Neutrophil (primary cell): ENCODE results near the gene CBLL2.
"Not testable (repeated sequence)": the region's sequence is repeated elsewhere in the genome, so short reads cannot be mapped to it uniquely, and the experiment has no call there.

ENCODE experiments used
- H3K27ac ChIP-seq: fragments of 200-600 bp; sonication (generic); 2 replicates; pipeline ENCODE4 v1.5.1; 2016; ENCODE audit warnings: mild to moderate bottlenecking, moderate library complexity
- H3K27me3 ChIP-seq: fragments of 200-600 bp; sonication (generic); 2 replicates; pipeline ENCODE4 v1.6.0; 2016; ENCODE audit warnings: mild to moderate bottlenecking
- H3K36me3 ChIP-seq: fragments of 200-600 bp; sonication (generic); 2 replicates; pipeline ENCODE4 v1.5.1; 2017
- H3K4me1 ChIP-seq, 2 experiments: fragments of 200-600 bp in 1 of 2; sonication (generic) in 1 of 2; 1 replicate in 1 of 2; 2 replicates in 1 of 2; pipeline versions ENCODE4 v1.5.1 to v1.6.1; 2013 to 2016; ENCODE audit warnings: low read depth in 1 of 2, low read length in 1 of 2, mild to moderate bottlenecking in 1 of 2, moderate library complexity in 1 of 2; ENCODE audit not compliant: control insufficient read depth in 1 of 2, insufficient read depth in 1 of 2
- H3K4me3 ChIP-seq, 2 experiments: fragments of 200-600 bp in 1 of 2; sonication (generic) in 1 of 2; 1 replicate in 1 of 2; 2 replicates in 1 of 2; pipeline ENCODE4 v1.5.1; 2013 to 2016; ENCODE audit warnings: low read depth in 1 of 2, low read length in 1 of 2, mild to moderate bottlenecking in 1 of 2, moderate library complexity in 1 of 2
- H3K9me3 ChIP-seq: fragments of 200-600 bp; sonication (generic); 2 replicates; pipeline ENCODE4 v1.5.1; 2016
- CTCF ChIP-seq: fragments of 200-600 bp; sonication (generic); IDR thresholded peaks from 2 replicates; pipeline ENCODE4 v1.5.1; 2016; ENCODE audit warnings: antibody characterized with exemption

Gene CBLL2

GRCh38 chrX:22248401-22248800 is 24.3 kb upstream of the CBLL2 start:
- Histone ChIP-seq H3K9me3 (no peaks in the 10 kb centered on the region), H3K27me3 (no peaks in the 10 kb centered on the region), H3K36me3 (no peaks in the 10 kb centered on the region), H3K27ac (no peak overlapping the region), H3K4me3 (no peak overlapping the region), H3K4me1 (no peaks in the 10 kb centered on the region)
- no peak for TF ChIP-seq CTCF

- Histone ChIP-seq H3K27me3 (no peaks in the 10 kb centered on the region), H3K27ac (no peak overlapping the region), H3K4me1 (no peaks in the 10 kb centered on the region), H3K9me3 (no peaks in the 10 kb centered on the region), H3K4me3 (no peak overlapping the region), H3K36me3 (no peaks in the 10 kb centered on the region)
- no peak for TF ChIP-seq CTCF
Observed at GRCh38 chrX:22249371-22249770, 23.3 kb upstream of the CBLL2 start.

GRCh38 chrX:22268706-22269105 is 4.0 kb upstream of the CBLL2 start:
- no peaks in the 10 kb centered on the region for H3K9me3 ChIP-seq

GRCh38 chrX:22273714-22274317 is 1.1 kb downstream of the CBLL2 start:
- no peak for TF ChIP-seq CTCF
- H3K9me3 ChIP-seq: no peaks in the 10 kb centered on the region
- no peak overlapping the region for H3K27ac ChIP-seq
- H3K27me3 ChIP-seq: no peaks in the 10 kb centered on the region
- H3K4me3 ChIP-seq: no peak overlapping the region
- H3K4me1 ChIP-seq: no peaks in the 10 kb centered on the region
- no peaks in the 10 kb centered on the region for H3K36me3 ChIP-seq

More at GRCh38 chrX:22268706-22269105, 4.0 kb upstream of the CBLL2 start:
- no peak for TF ChIP-seq CTCF
- Histone ChIP-seq H3K36me3 (no peaks in the 10 kb centered on the region), H3K27me3 (no peaks in the 10 kb centered on the region), H3K4me1 (no peaks in the 10 kb centered on the region), H3K4me3 (no peak overlapping the region), H3K27ac (no peak overlapping the region)

- no peaks in the 10 kb centered on the region for H3K4me1 ChIP-seq
- no peak overlapping the region for H3K4me3 ChIP-seq
- H3K27me3 ChIP-seq: no peaks in the 10 kb centered on the region
- no peak overlapping the region for H3K27ac ChIP-seq
- H3K9me3 ChIP-seq: no peaks in the 10 kb centered on the region
- H3K36me3 ChIP-seq: no peaks in the 10 kb centered on the region
- TF ChIP-seq CTCF: no peak
Observed at GRCh38 chrX:22276781-22277180, 4.1 kb downstream of the CBLL2 start.

- H3K27ac ChIP-seq: no peak overlapping the region
- no peak overlapping the region for H3K4me3 ChIP-seq
- no peaks in the 10 kb centered on the region for H3K36me3 ChIP-seq
- no peak for TF ChIP-seq CTCF
- H3K9me3 ChIP-seq: no peaks in the 10 kb centered on the region
- no peaks in the 10 kb centered on the region for H3K27me3 ChIP-seq
- H3K4me1 ChIP-seq: no peaks in the 10 kb centered on the region
Observed at GRCh38 chrX:22278375-22278774, 5.7 kb downstream of the CBLL2 start.

- H3K9me3 ChIP-seq, H3K27me3 ChIP-seq, H3K4me1 ChIP-seq, H3K4me3 ChIP-seq, H3K36me3 ChIP-seq, H3K27ac ChIP-seq: not testable (repeated sequence)
Observed at GRCh38 chrX:22289209-22289608, 16.5 kb downstream of the CBLL2 start.
